GM18909 (cell line): ENCODE measurements around the gene FLNB.

Source experiments
- ATAC-seq: cut with Tn5 transposase; IDR thresholded peaks from one replicate; pipeline ENCODE4 v1.9.1; 2021; ENCODE audit warnings: mild to moderate bottlenecking; ENCODE audit not compliant: unreplicated experiment, poor library complexity

Gene FLNB

DNA sequence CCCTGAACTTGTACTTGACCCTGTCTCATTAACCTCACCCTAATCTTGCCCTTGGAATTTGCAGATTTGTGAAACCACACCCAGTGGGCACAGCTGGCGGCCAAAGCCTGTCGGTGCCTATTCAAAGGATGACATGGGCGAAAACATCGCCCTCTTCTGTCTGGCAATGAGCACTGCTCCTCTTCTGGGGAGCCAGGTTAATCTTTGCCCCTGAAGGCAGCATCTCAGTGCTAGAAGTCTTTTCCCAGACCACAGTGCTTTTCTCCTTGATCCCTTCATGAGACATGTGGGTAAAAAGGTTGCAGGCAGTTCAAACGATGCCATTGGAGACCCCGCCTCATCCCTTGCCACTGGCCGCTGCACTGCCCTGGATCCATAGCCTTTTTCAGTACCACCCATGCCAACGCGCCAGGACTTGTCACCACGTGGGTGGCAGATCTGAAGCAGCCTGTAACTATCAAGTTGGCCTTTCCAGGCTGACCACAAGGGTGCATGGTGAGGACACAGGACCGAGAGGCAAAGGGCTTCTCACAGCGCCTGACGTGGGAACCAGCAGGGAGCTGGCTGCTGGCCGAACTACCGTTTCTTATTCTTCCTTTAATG lies 209.1 kb downstream of the FLNB start:
- ATAC-seq, result peak; percentile 53

DNA sequence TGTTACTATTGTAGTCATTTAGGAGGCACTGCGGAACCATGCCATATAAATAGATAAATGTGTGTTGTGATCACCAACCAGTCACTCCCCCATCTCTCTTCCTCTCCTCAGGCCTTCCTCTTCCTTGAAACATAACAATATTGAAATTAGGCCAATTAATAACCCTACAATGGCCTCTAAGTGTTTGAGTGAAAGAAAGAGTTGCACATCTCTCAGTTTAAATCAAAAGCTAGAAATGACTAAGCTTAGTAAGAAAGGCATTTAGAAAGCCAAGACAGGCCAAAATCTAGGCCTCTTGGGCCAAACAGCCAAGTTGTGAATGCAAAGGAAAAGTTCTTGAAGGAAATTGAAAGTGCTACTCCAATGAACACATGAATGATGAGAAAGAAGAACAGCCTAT lies 210.7 kb downstream of the FLNB start:
- ATAC-seq, result no peak
